Neutrophil (primary cell): ENCODE measurements around the gene BPIFA3.

ENCODE experiments used
- H3K27ac ChIP-seq: fragments of 200-600 bp; sonication (generic); 2 replicates; pipeline ENCODE4 v1.5.1; 2016; ENCODE audit warnings: mild to moderate bottlenecking, moderate library complexity
- H3K27me3 ChIP-seq: fragments of 200-600 bp; sonication (generic); 2 replicates; pipeline ENCODE4 v1.6.0; 2016; ENCODE audit warnings: mild to moderate bottlenecking
- H3K36me3 ChIP-seq: fragments of 200-600 bp; sonication (generic); 2 replicates; pipeline ENCODE4 v1.5.1; 2017
- H3K4me1 ChIP-seq, 2 experiments: fragments of 200-600 bp in 1 of 2; sonication (generic) in 1 of 2; 1 replicate in 1 of 2; 2 replicates in 1 of 2; pipeline versions ENCODE4 v1.5.1 to v1.6.1; 2013 to 2016; ENCODE audit warnings: low read depth in 1 of 2, low read length in 1 of 2, mild to moderate bottlenecking in 1 of 2, moderate library complexity in 1 of 2; ENCODE audit not compliant: control insufficient read depth in 1 of 2, insufficient read depth in 1 of 2
- H3K4me3 ChIP-seq, 2 experiments: fragments of 200-600 bp in 1 of 2; sonication (generic) in 1 of 2; 1 replicate in 1 of 2; 2 replicates in 1 of 2; pipeline ENCODE4 v1.5.1; 2013 to 2016; ENCODE audit warnings: low read depth in 1 of 2, low read length in 1 of 2, mild to moderate bottlenecking in 1 of 2, moderate library complexity in 1 of 2
- H3K9me3 ChIP-seq: fragments of 200-600 bp; sonication (generic); 2 replicates; pipeline ENCODE4 v1.5.1; 2016
- TF ChIP-seq, protein P1 (sequence below): fragments of 200-600 bp; sonication (generic); IDR thresholded peaks from 2 replicates; pipeline ENCODE4 v1.5.1; 2016; ENCODE audit warnings: antibody characterized with exemption

Gene BPIFA3

DNA sequence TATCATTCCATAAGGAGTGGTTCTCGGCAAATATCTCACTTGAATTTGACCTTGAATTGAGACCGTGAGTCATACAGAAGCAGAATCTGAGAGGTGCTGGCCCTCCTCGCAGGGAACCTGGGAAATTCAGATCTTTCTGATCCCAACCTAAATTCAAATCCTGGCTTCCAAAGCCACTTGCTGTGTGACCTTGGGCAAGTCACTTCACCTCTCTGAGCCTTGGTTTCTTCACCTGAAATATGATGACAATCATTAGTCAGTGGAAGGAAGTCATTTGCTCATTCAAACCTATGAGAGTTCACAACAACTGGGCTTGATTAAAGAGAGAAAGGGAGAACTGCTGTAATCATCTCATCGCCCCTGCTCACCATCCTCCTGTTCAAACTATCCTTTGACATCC, 7.2 kb downstream of the BPIFA3 start:
- H3K4me1 ChIP-seq = peaks cover 6 to 7% of the 10 kb centered on the region in 2 experiments
- H3K36me3 ChIP-seq = no peaks in the 10 kb centered on the region
- H3K9me3 ChIP-seq = no peaks in the 10 kb centered on the region
- no peak overlapping the region for H3K4me3 ChIP-seq
- no peak overlapping the region for H3K27ac ChIP-seq
- H3K27me3 ChIP-seq = peaks cover 41% of the 10 kb centered on the region
- TF ChIP-seq, protein P1, sequence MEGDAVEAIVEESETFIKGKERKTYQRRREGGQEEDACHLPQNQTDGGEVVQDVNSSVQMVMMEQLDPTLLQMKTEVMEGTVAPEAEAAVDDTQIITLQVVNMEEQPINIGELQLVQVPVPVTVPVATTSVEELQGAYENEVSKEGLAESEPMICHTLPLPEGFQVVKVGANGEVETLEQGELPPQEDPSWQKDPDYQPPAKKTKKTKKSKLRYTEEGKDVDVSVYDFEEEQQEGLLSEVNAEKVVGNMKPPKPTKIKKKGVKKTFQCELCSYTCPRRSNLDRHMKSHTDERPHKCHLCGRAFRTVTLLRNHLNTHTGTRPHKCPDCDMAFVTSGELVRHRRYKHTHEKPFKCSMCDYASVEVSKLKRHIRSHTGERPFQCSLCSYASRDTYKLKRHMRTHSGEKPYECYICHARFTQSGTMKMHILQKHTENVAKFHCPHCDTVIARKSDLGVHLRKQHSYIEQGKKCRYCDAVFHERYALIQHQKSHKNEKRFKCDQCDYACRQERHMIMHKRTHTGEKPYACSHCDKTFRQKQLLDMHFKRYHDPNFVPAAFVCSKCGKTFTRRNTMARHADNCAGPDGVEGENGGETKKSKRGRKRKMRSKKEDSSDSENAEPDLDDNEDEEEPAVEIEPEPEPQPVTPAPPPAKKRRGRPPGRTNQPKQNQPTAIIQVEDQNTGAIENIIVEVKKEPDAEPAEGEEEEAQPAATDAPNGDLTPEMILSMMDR = no peak

DNA sequence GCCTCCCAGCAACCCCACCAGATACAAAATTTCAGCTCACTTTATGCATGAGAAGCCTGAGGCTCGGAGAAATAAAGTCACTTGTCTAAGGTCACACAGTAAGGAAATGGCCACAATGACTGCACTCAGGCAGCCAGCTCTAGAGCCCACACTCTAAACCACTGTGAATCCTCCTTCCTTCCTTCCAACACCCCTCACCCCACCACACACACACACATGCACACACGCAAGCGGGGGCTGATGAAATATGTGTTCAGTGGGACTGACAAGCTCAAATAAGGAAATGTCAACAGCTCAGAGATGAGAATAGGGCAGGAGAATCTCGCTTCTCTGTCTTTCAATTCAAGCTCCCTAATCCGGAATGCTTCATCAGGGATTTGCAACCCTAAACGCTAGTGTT, 12.7 kb downstream of the BPIFA3 start:
- H3K36me3 ChIP-seq = no peaks in the 10 kb centered on the region
- H3K4me3 ChIP-seq = no peak overlapping the region
- H3K27ac ChIP-seq = peak overlapping the region; percentile 50
- H3K9me3 ChIP-seq = no peaks in the 10 kb centered on the region
- peaks cover 12% of the 10 kb centered on the region for H3K27me3 ChIP-seq
- TF ChIP-seq, protein P1 = no peak
- H3K4me1 ChIP-seq = peaks cover 21 to 30% of the 10 kb centered on the region in 2 experiments

DNA sequence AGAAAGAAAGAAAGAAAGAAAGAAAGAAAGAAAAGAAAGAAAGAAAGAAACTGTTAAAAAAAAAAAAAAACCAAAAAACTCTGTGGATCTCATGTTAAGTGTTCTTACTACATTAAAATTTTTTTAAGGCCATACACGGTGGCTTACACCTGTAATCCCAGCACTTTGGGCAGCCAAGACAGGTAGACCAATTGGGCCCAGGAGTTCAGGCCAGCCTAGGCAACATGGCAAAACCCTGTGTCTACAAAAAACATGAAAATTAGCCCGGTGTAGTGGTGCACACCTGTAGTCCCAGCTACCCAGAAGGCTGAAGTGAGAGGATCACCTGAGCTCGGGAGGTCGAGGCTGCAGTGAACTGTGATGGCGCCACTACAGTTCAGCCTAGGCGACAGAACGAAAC, 14.1 kb downstream of the BPIFA3 start:
- TF ChIP-seq, protein P1 = no peak
- H3K9me3 ChIP-seq = no peaks in the 10 kb centered on the region
- H3K36me3 ChIP-seq = no peaks in the 10 kb centered on the region
- no peak overlapping the region for H3K27ac ChIP-seq
- peaks cover under 1% of the 10 kb centered on the region for H3K27me3 ChIP-seq
- no peak overlapping the region for H3K4me3 ChIP-seq
- peaks cover 30 to 42% of the 10 kb centered on the region in 2 experiments for H3K4me1 ChIP-seq

DNA sequence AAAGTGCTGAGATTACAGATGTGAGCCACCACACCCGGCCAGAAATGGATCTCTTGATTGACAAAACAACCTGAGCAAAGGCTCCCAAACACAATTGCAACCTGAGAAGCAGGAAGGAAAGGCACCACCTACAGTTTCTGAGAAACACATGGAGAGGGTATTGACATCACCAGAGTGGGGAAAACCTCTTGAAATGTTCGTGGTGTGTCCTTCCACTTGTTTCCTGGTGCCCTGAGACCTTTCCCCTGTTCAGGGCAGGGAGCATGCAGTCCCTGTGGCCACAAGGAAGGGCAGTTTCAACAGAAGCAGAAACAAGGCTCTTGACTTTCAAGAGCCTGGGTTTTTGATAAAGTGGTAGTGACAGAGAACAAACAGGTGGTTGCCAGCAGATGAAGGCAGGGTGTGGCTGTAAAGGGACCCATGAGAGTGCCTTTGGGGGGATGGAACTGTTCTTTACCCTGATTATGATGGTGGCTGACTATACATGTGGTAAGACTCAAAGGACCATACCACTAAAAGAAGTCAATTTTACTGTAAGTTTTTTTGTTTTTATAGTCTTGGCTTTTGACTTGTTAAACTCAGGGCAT, 15.4 kb downstream of the BPIFA3 start:
- no peaks in the 10 kb centered on the region for H3K27me3 ChIP-seq
- TF ChIP-seq, protein P1 = no peak

DNA sequence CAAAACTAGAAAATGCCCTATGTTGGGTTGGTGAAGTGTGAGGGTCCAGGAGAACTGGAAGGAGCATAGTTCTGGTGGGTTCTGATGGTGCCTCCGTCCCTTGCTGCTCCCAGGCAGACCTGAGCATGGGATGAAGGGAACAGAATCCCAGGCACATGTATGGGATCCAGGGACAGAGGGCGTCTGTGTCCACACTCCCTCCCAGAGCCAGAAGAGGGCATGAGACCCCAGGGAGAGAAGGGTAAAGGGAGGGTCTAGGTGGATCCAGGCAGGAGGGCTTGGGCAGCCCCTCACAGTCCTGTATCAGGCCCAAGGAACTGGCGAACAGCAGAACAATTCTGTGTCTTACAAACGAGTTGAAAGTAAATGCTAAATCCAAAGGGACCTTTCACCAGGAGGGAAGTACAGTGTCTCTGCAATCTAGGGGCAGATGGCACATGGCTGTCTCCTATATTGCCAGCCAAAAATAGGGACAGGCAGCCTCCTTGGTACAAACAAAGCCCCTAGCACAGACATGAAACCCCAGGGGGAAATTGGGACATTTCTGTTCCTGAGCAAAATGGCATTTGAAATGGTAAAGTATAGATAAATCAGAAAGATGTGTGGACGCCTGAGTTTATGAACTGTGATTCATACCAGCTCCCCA, 16.1 kb downstream of the BPIFA3 start:
- TF ChIP-seq, protein P1 = no peak

More for the DNA sequence above, 15.4 kb downstream of the BPIFA3 start:
- no peak overlapping the region for H3K4me3 ChIP-seq
- no peaks in the 10 kb centered on the region for H3K9me3 ChIP-seq
- no peak overlapping the region for H3K27ac ChIP-seq
- peaks cover 30 to 42% of the 10 kb centered on the region in 2 experiments for H3K4me1 ChIP-seq
- H3K36me3 ChIP-seq = no peaks in the 10 kb centered on the region

More for the DNA sequence above, 16.1 kb downstream of the BPIFA3 start:
- no peaks in the 10 kb centered on the region for H3K27me3 ChIP-seq
- no peak overlapping the region for H3K4me3 ChIP-seq
- no peak overlapping the region for H3K27ac ChIP-seq
- peaks cover 30 to 42% of the 10 kb centered on the region in 2 experiments for H3K4me1 ChIP-seq
- H3K9me3 ChIP-seq = no peaks in the 10 kb centered on the region
- no peaks in the 10 kb centered on the region for H3K36me3 ChIP-seq
